ENCODE data around the gene CENPL.

GRCh38 chr1:173856903-173857302, 32.2 kb upstream of the CENPL start:
- TF ChIP-seq CTCF (IDR thresholded peaks at IDR 0.05): no peak
- TF ChIP-seq POLR2A (IDR thresholded peaks at IDR 0.05): no peak
- TF ChIP-seq POLR2AphosphoS5 (IDR thresholded peaks at IDR 0.05; ENCODE audit: insufficient read depth in 1 of 2, low read depth in 1 of 2): no peak

Data from vagina (tissue), 2 donors.